PC-9 (cell line): Measurements from ENCODE around the gene MAP1S. TPM values are rescaled to one million over a fixed set of nuclear protein-coding genes. Genes with fewer than 3 reads are reported as not detected.

Experiments used
- BruUV-seq: library from RNA; stranded (reverse); fragments of 400-500 nt; replicated peaks from 2 replicates; lab custom pipeline; 2021; lab: Mats Ljungman, UMichigan
- CTCF ChIA-PET: fragments of 300-600 bp; sonication (Branson Sonifier 250); formaldehyde crosslinking; loops from one replicate; lab custom pipeline; 2022; ENCODE audit warnings: antibody characterized with exemption; lab: Charles Lee
- POLR2A ChIA-PET: fragments of 300-600 bp; sonication (Branson Sonifier 250); formaldehyde crosslinking; loops from one replicate; lab custom pipeline; 2022; ENCODE audit warnings: antibody characterized with exemption; ENCODE audit not compliant: unreplicated experiment; lab: Charles Lee
- DNase-seq, 2 experiments: peaks; one replicate each; pipeline versions ENCODE4 v3.0.0 to v3.0.0-alpha.2; 2015 to 2022; ENCODE audit warnings: mixed read lengths in 1 of 2
- H2AFZ ChIP-seq: fragments of 200-600 bp; sonication (generic); 2 replicates; pipeline ENCODE4 v1.8.1; 2017; ENCODE audit warnings: antibody characterized with exemption
- H3F3A ChIP-seq: fragments of 200-600 bp; sonication (generic); 2 replicates; pipeline ENCODE4 v1.8.1; 2017; ENCODE audit warnings: antibody characterized with exemption, mild to moderate bottlenecking, low read depth; ENCODE audit not compliant: insufficient read depth
- H3K27ac ChIP-seq: fragments of 200-600 bp; sonication (generic); 2 replicates; pipeline ENCODE4 v1.6.1; 2016; ENCODE audit warnings: mixed run types
- H3K27me3 ChIP-seq: fragments of 200-600 bp; sonication (generic); 2 replicates; pipeline ENCODE4 v1.6.1; 2016; ENCODE audit warnings: low read depth, mixed run types; ENCODE audit not compliant: insufficient read depth
- H3K36me3 ChIP-seq: fragments of 200-600 bp; sonication (generic); 2 replicates; pipeline ENCODE4 v1.6.1; 2016; ENCODE audit warnings: low read depth, mixed run types
- H3K4me1 ChIP-seq: fragments of 200-600 bp; sonication (generic); replicated peaks from 2 replicates; pipeline ENCODE4 v1.6.1; 2016; ENCODE audit warnings: mixed run types; ENCODE audit not compliant: insufficient read depth
- H3K4me2 ChIP-seq: fragments of 200-600 bp; sonication (generic); 2 replicates; pipeline ENCODE4 v1.6.1; 2017; ENCODE audit warnings: mixed run types
- H3K4me3 ChIP-seq: fragments of 200-600 bp; sonication (generic); 2 replicates; pipeline ENCODE4 v1.6.1; 2016; ENCODE audit warnings: mixed run types
- H3K79me2 ChIP-seq: fragments of 200-600 bp; sonication (generic); 2 replicates; pipeline ENCODE4 v1.6.1; 2017; ENCODE audit warnings: low read depth, mixed run types
- H3K9me2 ChIP-seq: fragments of 200-600 bp; sonication (generic); 2 replicates; pipeline ENCODE4 v1.8.1; 2017; ENCODE audit warnings: mild to moderate bottlenecking; ENCODE audit not compliant: insufficient read depth
- H3K9me3 ChIP-seq: fragments of 200-600 bp; sonication (generic); 2 replicates; pipeline ENCODE4 v1.8.1; 2016; ENCODE audit warnings: low read depth; ENCODE audit not compliant: insufficient read depth
- H4K20me1 ChIP-seq: fragments of 200-600 bp; sonication (generic); 2 replicates; pipeline ENCODE4 v1.8.1; 2017; ENCODE audit not compliant: insufficient read depth
- EZH2 ChIP-seq: fragments of 200-600 bp; sonication (generic); IDR thresholded peaks from 2 replicates; pipeline ENCODE4 v1.8.0; 2017; ENCODE audit warnings: antibody characterized with exemption, low read depth
- intact Hi-C: fragments of 100-400 bp; cut with micrococcal nuclease; formaldehyde crosslinking; loops from one replicate; pipeline ENCODE4 v1.10.0; 2022; ENCODE audit not compliant: unreplicated experiment
- total RNA-seq: library from RNA; stranded (reverse); gene quantifications from 2 replicates; pipeline ENCODE4 v1.2.3, GENCODE V29; 2021
- TF ChIP-seq, protein P1 (sequence below): fragments of 200-600 bp; sonication (generic); conservative IDR thresholded peaks from 2 replicates; pipeline ENCODE4 v1.6.1; 2017; ENCODE audit warnings: mixed run types, antibody characterized with exemption, mild to moderate bottlenecking, moderate library complexity

Gene MAP1S
- total RNA-seq, 1 experiment from 2014 or later = 86.9 TPM

GRCh38 chr19:17767559-17767958, 48.3 kb downstream of the MAP1S start:
- ChIA-PET CTCF (interaction anchor here (0.6 to 0.7 kb wide), 3 partner anchors 155 to 272 kb away, joined by 3 to 11 read pairs (median 7); no protein-coding TSS in a partner anchor), POLR2A (interaction anchor here (0.6 kb wide), 1 partner anchor 162 kb away, joined by 3 read pairs; no protein-coding TSS in a partner anchor)
- no peaks in the 10 kb centered on the region for H3K9me3 ChIP-seq
- H4K20me1 ChIP-seq = no peaks in the 10 kb centered on the region
- H3K27me3 ChIP-seq = no peaks in the 10 kb centered on the region
- H3K4me2 ChIP-seq = no peak overlapping the region
- H3K4me3 ChIP-seq = no peak overlapping the region
- H2AFZ ChIP-seq = no peak overlapping the region
- BruUV-seq = no TSS peak
- no peaks in the 10 kb centered on the region for H3K36me3 ChIP-seq
- H3F3A ChIP-seq = peaks cover 32% of the 10 kb centered on the region
- no peaks in the 10 kb centered on the region for H3K9me2 ChIP-seq
- intact Hi-C loops = loop anchor here (5.0 kb wide), 1 partner anchor 55 kb away; no protein-coding TSS in a partner anchor
- H3K27ac ChIP-seq = no peak overlapping the region
- DNase-seq = no peak
- TF ChIP-seq, protein P1, sequence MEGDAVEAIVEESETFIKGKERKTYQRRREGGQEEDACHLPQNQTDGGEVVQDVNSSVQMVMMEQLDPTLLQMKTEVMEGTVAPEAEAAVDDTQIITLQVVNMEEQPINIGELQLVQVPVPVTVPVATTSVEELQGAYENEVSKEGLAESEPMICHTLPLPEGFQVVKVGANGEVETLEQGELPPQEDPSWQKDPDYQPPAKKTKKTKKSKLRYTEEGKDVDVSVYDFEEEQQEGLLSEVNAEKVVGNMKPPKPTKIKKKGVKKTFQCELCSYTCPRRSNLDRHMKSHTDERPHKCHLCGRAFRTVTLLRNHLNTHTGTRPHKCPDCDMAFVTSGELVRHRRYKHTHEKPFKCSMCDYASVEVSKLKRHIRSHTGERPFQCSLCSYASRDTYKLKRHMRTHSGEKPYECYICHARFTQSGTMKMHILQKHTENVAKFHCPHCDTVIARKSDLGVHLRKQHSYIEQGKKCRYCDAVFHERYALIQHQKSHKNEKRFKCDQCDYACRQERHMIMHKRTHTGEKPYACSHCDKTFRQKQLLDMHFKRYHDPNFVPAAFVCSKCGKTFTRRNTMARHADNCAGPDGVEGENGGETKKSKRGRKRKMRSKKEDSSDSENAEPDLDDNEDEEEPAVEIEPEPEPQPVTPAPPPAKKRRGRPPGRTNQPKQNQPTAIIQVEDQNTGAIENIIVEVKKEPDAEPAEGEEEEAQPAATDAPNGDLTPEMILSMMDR = no peak
- no peak for TF ChIP-seq EZH2
- peaks cover 14% of the 10 kb centered on the region for H3K4me1 ChIP-seq
- H3K79me2 ChIP-seq = no peaks in the 10 kb centered on the region

DNA sequence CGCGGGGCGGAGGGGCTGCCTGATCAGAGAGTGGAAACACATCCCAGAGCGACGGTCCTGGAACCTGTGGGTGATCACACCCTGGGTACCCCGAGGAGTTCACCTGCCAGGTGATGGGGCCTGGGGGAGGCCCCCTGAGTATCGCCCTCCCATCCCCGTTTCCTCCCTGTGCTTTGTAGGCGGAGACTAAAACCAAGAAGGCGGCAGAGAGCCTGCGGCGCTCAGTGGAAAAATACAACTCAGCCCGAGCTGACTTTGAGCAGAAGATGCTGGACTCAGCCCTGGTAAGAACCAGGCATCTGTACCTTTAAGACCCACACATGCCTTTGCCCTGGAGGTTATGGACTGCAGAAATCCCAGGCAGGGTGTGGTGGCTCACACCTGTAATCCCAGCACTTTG, 51.3 kb downstream of the MAP1S start:
- no peak for TF ChIP-seq EZH2
- Histone ChIP-seq H4K20me1 (no peaks in the 10 kb centered on the region), H3K4me2 (no peak overlapping the region), H3K9me3 (no peaks in the 10 kb centered on the region), H3K27me3 (no peaks in the 10 kb centered on the region), H2AFZ (no peak overlapping the region), H3K79me2 (no peaks in the 10 kb centered on the region), H3K36me3 (no peaks in the 10 kb centered on the region), H3K27ac (no peak overlapping the region), H3K9me2 (no peaks in the 10 kb centered on the region), H3F3A (peaks cover 15% of the 10 kb centered on the region; the same call in 1 of the 2 replicates), H3K4me1 (peaks cover 10% of the 10 kb centered on the region), H3K4me3 (no peak overlapping the region)
- DNase-seq = no peak
- ChIA-PET CTCF (no interaction called here), POLR2A (interaction anchor here (0.6 kb wide), 1 partner anchor 1149 kb away, joined by 3 read pairs; the partner anchor contains the start of genes COPE and DDX49)
- BruUV-seq = no TSS peak
- intact Hi-C loops = no loop called here

- Histone ChIP-seq H3F3A (peaks cover 14% of the 10 kb centered on the region; the same call in 1 of the 2 replicates), H3K9me3 (no peaks in the 10 kb centered on the region), H3K27ac (no peak overlapping the region), H3K36me3 (no peaks in the 10 kb centered on the region), H4K20me1 (no peaks in the 10 kb centered on the region), H2AFZ (no peak overlapping the region), H3K27me3 (no peaks in the 10 kb centered on the region), H3K9me2 (no peaks in the 10 kb centered on the region), H3K4me2 (no peak overlapping the region), H3K79me2 (no peaks in the 10 kb centered on the region), H3K4me1 (peaks cover 18% of the 10 kb centered on the region), H3K4me3 (no peak overlapping the region)
- DNase-seq = peak in 1 of 2 experiments; percentile 42
- ChIA-PET CTCF (no interaction called here), POLR2A (interaction anchor here (0.6 to 1.1 kb wide), 2 partner anchors 69 to 274 kb away, joined by 3 read pairs; no protein-coding TSS in a partner anchor)
- intact Hi-C loops = no loop called here
- no TSS peak for BruUV-seq
- TF ChIP-seq EZH2 = no peak
- TF ChIP-seq, protein P1 = no peak
Measured at GRCh38 chr19:17772172-17772571, 52.9 kb downstream of the MAP1S start.
